ENCODE results near the gene DOCK1. TPM values are rescaled to one million over a fixed set of nuclear protein-coding genes. Genes with fewer than 3 reads are reported as not detected.

Gene DOCK1
- total RNA-seq, 2 donors from 2014 or later = 34.3 to 44.1 TPM

GRCh38 chr10:126953886-126954285 lies 48.7 kb downstream of the DOCK1 start:
- no peak overlapping the region for H3K27ac ChIP-seq
- no peak for DNase-seq
- no peak for ATAC-seq
- TF ChIP-seq CTCF (IDR thresholded peaks at IDR 0.05) = no peak
- TF ChIP-seq POLR2A (IDR thresholded peaks at IDR 0.05) = no peak
- no peak overlapping the region for H3K4me3 ChIP-seq
- H3K9me3 ChIP-seq = no peaks in the 10 kb centered on the region
- H3K4me1 ChIP-seq = no peaks in the 10 kb centered on the region
- intact Hi-C loops (cut with DNase I) = no loop called here
- no peaks in the 10 kb centered on the region for H3K36me3 ChIP-seq (replicated peaks in 1 of 2; ENCODE audit: insufficient read depth in 1 of 2, low read depth in 2 of 2)
- WGBS, 2 donors = 89 to 96% methylated on average over 5 of the region's 5 CpGs
- H3K27me3 ChIP-seq = no peaks in the 10 kb centered on the region

GRCh38 chr10:126955396-126955795 lies 50.2 kb downstream of the DOCK1 start:
- Histone ChIP-seq H3K27me3 (no peaks in the 10 kb centered on the region), H3K27ac (no peak overlapping the region), H3K4me1 (no peaks in the 10 kb centered on the region), H3K9me3 (no peaks in the 10 kb centered on the region), H3K36me3 (replicated peaks in 1 of 2; ENCODE audit: insufficient read depth in 1 of 2, low read depth in 2 of 2) (no peaks in the 10 kb centered on the region), H3K4me3 (no peak overlapping the region)
- ATAC-seq (no peak), DNase-seq (no peak)
- intact Hi-C loops (cut with DNase I) = no loop called here
- 75% methylated on average over 7 to 8 of the region's 8 CpGs for WGBS, 2 donors
- TF ChIP-seq POLR2A (IDR thresholded peaks at IDR 0.05) (no peak), CTCF (IDR thresholded peaks at IDR 0.05) (no peak)

- intact Hi-C loops (cut with DNase I) = no loop called here
- no peak for DNase-seq
- Histone ChIP-seq H3K27me3 (no peaks in the 10 kb centered on the region), H3K4me3 (no peak overlapping the region), H3K36me3 (replicated peaks in 1 of 2; ENCODE audit: insufficient read depth in 1 of 2, low read depth in 2 of 2) (no peaks in the 10 kb centered on the region), H3K27ac (no peak overlapping the region), H3K9me3 (no peaks in the 10 kb centered on the region), H3K4me1 (no peaks in the 10 kb centered on the region)
- ATAC-seq = no peak
- WGBS, 2 donors = 85 to 86% methylated on average over 8 to 16 of the region's 16 CpGs
- TF ChIP-seq CTCF (IDR thresholded peaks at IDR 0.05) (no peak), POLR2A (IDR thresholded peaks at IDR 0.05) (no peak)
These were observed 50.9 kb downstream of the DOCK1 start for GRCh38 chr10:126955934-126956711.

GRCh38 chr10:126956712-126957108 lies 51.5 kb downstream of the DOCK1 start:
- no peak overlapping the region for H3K4me3 ChIP-seq
- DNase-seq (no peak), ATAC-seq (no peak)
- H3K36me3 ChIP-seq (replicated peaks in 1 of 2; ENCODE audit: insufficient read depth in 1 of 2, low read depth in 2 of 2) = no peaks in the 10 kb centered on the region
- no peaks in the 10 kb centered on the region for H3K27me3 ChIP-seq
- no peak overlapping the region for H3K27ac ChIP-seq
- no peak for TF ChIP-seq CTCF (IDR thresholded peaks at IDR 0.05)
- no peak for TF ChIP-seq POLR2A (IDR thresholded peaks at IDR 0.05)
- WGBS, 2 donors = 83 to 87% methylated on average over 3 to 4 of the region's 4 CpGs
- intact Hi-C loops (cut with DNase I) = no loop called here
- no peaks in the 10 kb centered on the region for H3K4me1 ChIP-seq
- H3K9me3 ChIP-seq = no peaks in the 10 kb centered on the region

- H3K9me3 ChIP-seq = no peaks in the 10 kb centered on the region
- H3K27ac ChIP-seq = no peak overlapping the region
- no peaks in the 10 kb centered on the region for H3K27me3 ChIP-seq
- intact Hi-C loops (cut with DNase I) = no loop called here
- TF ChIP-seq CTCF (IDR thresholded peaks at IDR 0.05) (no peak), POLR2A (IDR thresholded peaks at IDR 0.05) (no peak)
- no peaks in the 10 kb centered on the region for H3K36me3 ChIP-seq (replicated peaks in 1 of 2; ENCODE audit: insufficient read depth in 1 of 2, low read depth in 2 of 2)
- WGBS, 2 donors = 72% methylated on average over 8 of the region's 8 CpGs
- no peak overlapping the region for H3K4me3 ChIP-seq
- ATAC-seq (no peak), DNase-seq (no peak)
- H3K4me1 ChIP-seq = no peaks in the 10 kb centered on the region
These were observed 51.9 kb downstream of the DOCK1 start for GRCh38 chr10:126957111-126957510.
